PC-3 (cell line): ENCODE results near the gene SIRT2.
A peak's percentile ranks its signal among the peaks of the same experiment; 100 is the strongest.

Experiments used
- EZH2 ChIP-seq: fragments of 300-600 bp; sonication (generic); IDR thresholded peaks from one replicate; pipeline ENCODE4 v1.6.1; 2017; ENCODE audit warnings: antibody characterized with exemption, mild to moderate bottlenecking, low read length; ENCODE audit not compliant: unreplicated experiment
- EZH2phosphoT487 ChIP-seq: fragments of 300-600 bp; sonication (generic); IDR thresholded peaks from 2 replicates; pipeline ENCODE4 v1.6.1; 2018; ENCODE audit warnings: mild to moderate bottlenecking, antibody characterized with exemption, low read length, borderline replicate concordance
- TF ChIP-seq, protein P1 (sequence below): fragments of 300-600 bp; sonication (generic); conservative IDR thresholded peaks from 2 replicates; pipeline ENCODE4 v1.5.1; 2017; ENCODE audit warnings: antibody characterized with exemption, low read depth, mild to moderate bottlenecking, low read length

DNA sequence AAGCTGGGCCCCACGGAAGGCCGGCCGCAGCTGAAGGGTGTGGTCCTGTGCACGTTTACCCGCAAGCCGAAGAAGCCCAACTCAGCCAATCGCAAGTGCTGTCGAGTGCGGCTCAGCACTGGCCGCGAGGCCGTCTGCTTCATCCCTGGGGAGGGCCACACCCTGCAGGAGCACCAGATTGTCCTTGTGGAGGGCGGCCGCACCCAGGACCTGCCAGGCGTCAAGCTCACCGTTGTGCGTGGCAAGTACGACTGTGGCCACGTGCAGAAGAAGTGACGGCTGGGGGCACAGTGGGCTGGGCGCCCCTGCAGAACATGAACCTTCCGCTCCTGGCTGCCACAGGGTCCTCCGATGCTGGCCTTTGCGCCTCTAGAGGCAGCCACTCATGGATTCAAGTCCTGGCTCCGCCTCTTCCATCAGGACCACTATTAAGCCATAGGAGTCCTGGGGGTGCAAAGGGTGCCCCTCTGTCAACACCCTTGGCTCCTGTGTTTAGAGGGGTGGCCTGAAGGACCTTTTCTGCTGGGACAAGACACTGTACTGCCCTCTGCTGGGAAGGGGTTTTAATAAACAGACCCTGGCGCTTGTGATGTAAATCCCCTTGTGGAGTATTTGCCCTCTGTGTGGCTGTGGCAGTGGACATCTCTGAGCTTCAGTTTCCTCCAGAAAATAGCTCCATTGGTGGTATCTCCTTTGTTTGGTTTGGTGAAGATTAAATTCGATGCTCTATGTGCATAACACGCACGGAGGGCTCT, 33.2 kb upstream of the SIRT2 start:
- TF ChIP-seq, protein P1, sequence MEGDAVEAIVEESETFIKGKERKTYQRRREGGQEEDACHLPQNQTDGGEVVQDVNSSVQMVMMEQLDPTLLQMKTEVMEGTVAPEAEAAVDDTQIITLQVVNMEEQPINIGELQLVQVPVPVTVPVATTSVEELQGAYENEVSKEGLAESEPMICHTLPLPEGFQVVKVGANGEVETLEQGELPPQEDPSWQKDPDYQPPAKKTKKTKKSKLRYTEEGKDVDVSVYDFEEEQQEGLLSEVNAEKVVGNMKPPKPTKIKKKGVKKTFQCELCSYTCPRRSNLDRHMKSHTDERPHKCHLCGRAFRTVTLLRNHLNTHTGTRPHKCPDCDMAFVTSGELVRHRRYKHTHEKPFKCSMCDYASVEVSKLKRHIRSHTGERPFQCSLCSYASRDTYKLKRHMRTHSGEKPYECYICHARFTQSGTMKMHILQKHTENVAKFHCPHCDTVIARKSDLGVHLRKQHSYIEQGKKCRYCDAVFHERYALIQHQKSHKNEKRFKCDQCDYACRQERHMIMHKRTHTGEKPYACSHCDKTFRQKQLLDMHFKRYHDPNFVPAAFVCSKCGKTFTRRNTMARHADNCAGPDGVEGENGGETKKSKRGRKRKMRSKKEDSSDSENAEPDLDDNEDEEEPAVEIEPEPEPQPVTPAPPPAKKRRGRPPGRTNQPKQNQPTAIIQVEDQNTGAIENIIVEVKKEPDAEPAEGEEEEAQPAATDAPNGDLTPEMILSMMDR: peak; percentile 42; the same call in 1 of the 2 replicates
- TF ChIP-seq EZH2phosphoT487 (no peak), EZH2 (no peak)
